CD4-positive, alpha-beta T cell treated with Interleukin-1 beta for 1 hour (primary cell): ENCODE results near the gene PPFIA4.
A peak's percentile ranks its signal among the peaks of the same experiment; 100 is the strongest.
"Not testable (repeated sequence)": the region's sequence is repeated elsewhere in the genome, so short reads cannot be mapped to it uniquely, and the experiment has no call there.

Experiments used
- DNase-seq, 2 donors: peaks; one replicate each; pipeline ENCODE4 v3.0.0-alpha.2; 2020 to 2022

The PPFIA4 gene

GRCh38 chr1:203026031-203026665, at the start of gene PPFIA4:
TSS of gene PPFIA4 (plus strand) at chr1:203026491. CDS start at chr1:203039009, 12,518 bp downstream.
- DNase-seq, result peak; percentile 89 to 90

GRCh38 chr1:202976633-202977032, 49.7 kb upstream of the PPFIA4 start:
- no peak for DNase-seq

DNA sequence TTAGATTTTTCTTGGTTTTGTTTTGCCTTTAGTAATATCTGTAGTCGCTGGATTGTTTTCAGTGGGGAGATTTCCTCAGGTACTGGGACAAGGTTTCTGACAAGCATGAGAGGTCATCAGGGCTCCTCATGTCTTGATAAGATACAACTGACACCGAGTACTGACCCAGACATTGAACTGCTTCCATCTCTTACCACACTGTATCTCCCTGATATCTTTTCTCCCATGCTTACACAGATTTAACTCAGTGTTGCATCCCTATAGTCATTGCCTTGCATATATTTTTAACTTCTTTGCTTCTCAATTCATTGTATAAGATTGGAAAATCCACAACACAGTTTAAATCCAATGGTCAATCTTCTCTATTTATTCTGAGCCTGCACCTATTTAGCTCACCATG, 46.8 kb upstream of the PPFIA4 start:
- DNase-seq, result no peak

DNA sequence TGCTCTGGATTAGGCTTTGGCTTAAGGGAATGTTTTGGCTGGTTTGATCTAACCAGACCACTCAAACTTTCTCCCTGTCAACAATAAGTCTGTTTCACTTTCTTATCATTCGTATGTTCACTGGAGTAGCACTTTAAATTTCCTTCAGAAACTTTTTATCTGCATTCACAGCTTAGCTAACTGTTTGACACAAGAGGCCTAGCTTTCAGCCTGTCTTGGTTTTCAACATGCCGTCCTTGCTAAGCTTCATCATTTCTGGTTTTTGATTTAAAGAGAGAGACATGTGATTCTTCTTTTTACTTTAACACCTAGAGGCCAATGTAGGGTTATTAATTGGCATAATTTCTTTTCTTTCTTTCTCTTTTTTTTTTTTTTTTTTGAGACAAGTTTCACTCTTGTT, 44.4 kb upstream of the PPFIA4 start:
- no peak for DNase-seq

DNA sequence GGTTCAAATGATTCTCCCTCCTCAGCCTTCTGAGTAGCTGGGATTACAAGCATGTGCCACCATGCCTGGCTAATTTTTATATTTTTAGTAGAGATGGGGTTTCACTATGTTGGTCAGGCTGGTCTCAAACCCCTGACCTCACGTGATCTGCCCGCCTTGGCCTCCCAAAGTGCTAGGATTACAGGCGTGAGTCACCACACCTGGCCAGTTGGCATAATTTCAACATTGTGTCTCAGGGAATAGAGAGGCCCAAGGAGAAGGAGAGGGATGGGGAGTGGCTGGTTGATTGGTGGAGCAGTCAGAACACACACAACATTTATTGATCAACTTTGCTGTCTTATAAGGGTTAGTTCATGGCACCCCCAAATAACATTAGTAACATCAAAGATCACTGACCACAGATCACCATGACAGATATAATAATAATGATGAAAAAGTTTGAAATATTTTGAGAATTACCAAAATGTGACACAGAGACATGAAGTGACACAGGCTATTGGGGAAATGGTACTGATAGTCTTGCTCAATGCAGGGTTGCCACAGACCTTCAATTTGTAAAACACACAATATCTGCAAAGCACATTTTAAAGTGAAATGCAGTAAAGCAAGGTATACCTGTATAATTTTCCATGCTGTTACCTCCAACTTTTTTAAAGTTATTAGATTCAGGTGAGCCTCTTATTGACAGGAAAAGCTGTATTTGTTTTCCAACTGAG, 43.4 kb upstream of the PPFIA4 start:
- no peak for DNase-seq

DNA sequence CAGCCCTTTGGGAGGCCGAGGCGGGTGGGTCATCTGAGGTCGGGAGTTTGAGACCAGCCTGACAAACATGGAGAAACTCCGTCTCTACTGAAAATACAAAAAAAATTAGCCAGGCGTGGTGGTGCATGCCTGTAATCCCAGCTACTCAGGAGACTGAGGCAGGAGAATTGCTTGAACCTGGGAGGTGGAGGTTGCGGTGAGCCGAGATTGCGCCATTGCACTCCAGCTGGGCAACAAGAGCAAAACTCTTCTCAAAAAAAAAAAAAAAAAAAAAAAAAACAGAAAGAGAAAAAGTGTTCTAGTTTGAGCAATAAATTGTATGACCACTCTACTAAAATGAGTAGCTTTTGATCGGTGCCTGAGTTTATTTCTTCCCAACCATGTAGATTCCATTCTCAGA, 40.2 kb upstream of the PPFIA4 start:
- DNase-seq, result not testable (repeated sequence)

DNA sequence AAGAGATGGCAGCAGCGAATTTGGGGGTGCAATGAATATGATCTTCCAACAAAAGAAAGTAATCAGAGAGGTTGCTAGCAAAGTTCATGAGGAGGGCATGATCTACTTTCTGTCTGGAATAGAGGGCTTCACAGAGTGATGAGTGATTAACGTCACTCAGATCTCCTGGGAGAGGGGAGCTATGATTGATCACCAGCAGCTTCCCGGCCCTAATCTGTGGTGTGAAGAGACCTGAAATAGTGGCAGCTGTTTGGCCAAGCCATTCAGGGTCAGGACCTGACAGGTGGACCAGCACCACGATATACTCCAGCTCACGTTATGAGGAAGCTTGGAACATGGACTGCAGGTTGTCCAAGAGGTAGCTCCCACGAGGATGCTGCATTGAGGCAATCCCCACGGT, 39.0 kb upstream of the PPFIA4 start:
- DNase-seq, result no peak

- no peak for DNase-seq
Measured at GRCh38 chr1:202987922-202988583, 38.2 kb upstream of the PPFIA4 start.

- no peak for DNase-seq
Measured at GRCh38 chr1:202989879-202990278, 36.4 kb upstream of the PPFIA4 start.

DNA sequence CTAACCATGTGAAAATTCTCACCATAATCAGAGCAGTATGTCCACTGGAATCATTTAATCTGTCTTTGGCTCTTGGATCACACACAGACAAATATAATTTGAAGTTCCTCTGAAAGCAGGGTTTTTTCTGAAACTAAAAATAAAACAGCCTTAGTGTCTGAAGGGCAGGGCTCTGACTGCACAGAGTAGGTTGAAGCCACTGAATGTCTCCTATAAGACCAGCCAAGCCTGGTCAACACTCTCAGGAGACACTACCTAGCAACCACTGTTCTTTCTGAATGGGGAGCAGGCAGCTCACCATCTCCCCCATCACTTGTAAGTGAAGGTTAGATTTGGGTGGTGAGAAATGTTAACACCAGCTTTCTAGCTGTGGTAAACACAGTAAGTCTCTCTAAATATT, 35.2 kb upstream of the PPFIA4 start:
- DNase-seq, result no peak

DNA sequence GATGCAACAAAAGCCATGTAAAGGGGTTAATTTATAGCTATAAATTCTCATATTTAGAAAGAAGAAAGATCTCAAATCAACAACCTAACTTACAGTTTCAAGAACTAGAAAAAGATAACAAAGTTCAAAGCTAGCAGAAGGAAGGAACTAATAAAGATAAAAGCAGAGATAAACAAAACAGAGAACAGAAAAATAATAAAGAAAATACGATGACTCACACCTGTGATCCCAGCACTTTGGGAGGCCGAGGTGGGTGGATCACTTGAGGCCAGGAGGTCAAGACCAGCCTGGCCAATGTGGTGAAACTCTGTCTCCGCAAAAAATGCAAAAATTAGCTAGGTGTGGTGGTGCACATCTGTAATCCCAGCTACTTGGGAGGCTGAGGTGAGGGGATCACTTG, 31.5 kb upstream of the PPFIA4 start:
- no peak for DNase-seq

GRCh38 chr1:202998836-202999750, 27.2 kb upstream of the PPFIA4 start:
- peak; percentile 40 to 77 for DNase-seq

DNA sequence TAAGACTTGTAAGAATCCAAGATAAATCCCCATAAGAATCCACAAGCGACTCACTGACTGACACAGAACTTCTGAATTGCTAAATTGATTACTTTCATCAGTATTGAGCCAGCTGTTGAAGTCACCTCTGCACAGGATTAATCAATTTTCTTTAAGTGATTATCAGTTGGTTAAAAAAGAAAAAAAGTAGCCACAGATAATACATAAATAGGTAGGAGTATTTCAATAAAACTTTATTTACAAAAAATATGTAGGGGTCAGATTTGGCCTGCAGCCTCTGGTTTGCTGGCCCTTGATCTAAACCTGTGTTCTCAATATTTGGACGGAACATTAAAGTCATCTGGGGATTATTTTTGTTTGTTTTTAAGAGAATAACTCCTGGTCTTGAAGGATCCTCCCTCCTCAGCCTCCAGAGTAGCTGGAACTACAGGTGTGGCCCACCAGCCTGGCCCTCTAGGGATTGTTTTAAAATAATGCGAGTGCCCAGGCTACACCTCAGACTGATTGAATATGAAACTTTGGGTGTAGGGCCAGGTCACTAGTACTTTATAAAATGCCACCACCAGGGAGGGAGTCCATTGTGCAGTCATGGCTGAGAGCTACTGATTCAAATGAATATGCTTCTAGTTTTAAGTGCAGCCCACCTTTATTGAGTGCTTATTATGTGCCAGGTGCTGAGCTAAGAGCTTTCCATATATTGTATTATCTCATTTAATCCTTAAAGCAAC, 25.9 kb upstream of the PPFIA4 start:
- DNase-seq, result no peak

GRCh38 chr1:203001986-203002385, 24.3 kb upstream of the PPFIA4 start:
- DNase-seq, result no peak

DNA sequence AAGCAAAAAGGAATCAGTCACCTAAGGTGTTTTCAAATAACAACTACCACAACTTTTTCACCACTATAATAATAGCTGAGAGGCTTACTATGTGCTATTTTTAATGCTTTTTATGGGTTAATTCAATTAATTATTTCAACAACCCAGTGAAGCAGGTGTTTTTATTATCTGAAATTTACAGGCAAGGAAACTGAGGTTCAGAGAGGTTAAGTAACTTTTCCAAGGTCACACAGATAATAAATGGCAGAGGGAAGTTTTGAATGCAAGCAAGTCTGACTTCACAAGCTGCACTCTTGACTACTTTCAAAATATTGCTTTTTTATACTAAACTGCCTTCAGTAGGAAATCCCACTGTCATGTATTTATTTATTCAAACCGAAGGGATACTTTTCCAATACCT, 23.3 kb upstream of the PPFIA4 start:
- no peak for DNase-seq

GRCh38 chr1:203005395-203006142, 20.7 kb upstream of the PPFIA4 start:
- not testable (repeated sequence) for DNase-seq

DNA sequence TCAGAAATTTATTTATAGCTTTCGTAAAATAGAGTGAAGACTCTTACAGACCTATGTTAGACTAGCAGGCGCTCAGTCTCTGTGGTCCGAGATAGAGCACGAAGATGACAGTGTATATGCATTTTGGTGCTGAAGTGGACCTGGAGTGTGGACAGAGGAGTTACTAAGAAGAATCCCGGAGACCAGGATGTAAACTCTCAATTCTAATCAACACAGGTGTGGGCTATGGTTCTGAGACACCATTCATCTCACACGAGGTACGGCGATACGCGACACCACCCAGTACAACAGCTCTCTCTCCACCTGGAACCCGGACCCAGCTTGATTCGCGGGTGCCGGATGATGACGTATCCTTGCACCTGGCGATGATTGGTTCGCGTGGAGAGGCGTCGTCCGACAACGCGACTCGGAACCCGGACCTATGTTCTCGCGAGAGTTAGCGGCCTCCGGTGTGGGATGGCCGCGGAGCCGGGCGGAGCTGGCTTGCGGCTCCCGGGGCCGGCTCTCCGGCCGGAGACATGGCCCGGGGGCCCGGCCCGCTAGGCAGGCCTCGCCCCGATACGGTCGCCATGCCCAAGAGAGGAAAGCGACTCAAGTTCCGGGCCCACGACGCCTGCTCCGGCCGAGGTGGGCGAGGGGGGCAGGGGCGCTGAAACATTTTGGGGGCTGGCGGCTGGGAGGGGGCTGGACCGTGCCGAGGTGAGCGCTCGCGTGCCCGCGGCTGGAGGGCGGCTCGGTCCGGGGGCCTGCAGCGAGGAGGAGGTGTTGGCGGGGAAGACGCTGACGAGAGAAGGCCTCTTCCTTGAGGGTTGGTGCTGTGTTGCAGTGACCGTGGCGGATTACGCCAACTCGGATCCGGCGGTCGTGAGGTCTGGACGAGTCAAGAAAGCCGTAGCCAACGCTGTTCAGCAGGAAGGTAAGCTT, 19.1 kb upstream of the PPFIA4 start, which contains the start of gene TMEM183A:
Gene TMEM183A (plus strand): TSS at position 427 of the 924 bp plus-strand sequence. CDS start 92 bp downstream, at position 519.
- DNase-seq, result peak; percentile 96 to 97

GRCh38 chr1:203009185-203009584, 17.1 kb upstream of the PPFIA4 start:
- DNase-seq, result no peak

DNA sequence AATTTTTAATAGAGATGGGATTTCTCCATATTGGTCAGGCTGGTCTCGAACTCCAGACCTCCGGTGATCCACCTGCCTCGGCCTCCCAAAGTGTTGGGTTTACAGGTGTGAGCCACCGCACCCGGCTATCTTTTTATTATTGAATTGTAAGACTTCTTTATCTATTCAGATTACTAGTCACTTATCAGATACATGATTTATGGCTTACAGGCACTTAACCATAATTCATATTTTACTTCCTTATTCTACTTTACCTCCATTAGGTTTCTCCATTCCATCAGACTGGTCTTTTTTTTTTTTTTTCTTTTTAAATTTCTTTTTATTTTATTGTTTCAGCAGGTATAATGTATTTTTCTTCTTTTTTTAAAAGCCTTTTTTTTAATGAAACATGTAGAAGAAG, 14.7 kb upstream of the PPFIA4 start:
- DNase-seq, result no peak

DNA sequence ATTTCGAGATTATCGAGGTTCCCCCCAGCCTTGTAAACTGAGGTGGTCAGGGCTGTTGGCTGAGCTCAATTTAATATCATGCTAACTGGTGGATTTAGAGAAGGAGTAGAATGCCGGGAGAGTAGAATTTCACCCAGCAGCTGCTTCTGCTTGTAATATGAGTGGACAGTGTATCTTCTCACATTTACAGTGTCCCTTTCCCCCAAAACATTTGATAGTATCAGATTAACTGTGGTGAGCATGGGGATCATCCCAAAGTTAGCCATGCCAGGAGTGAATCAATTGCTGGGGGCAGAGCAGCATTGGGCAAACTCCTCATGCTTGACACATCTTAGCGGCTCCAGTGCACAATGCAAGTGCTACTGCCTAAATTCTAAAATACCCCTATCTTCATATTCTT, 9.2 kb upstream of the PPFIA4 start:
- no peak for DNase-seq
